Limb (tissue), 2 donors: ENCODE measurements around the gene ANKRD13B.

Experiments
- DNase-seq, 2 donors: peaks; one replicate each; pipeline ENCODE4 v3.0.0-alpha.2; 2016; ENCODE audit errors: extremely low spot score in 2 of 2

The ANKRD13B gene

GRCh38 chr17:29568331-29569244 lies 24.3 kb upstream of the ANKRD13B start, which contains the start of gene TP53I13:
TSS of gene TP53I13 (plus strand) at chr17:29568701. CDS start at chr17:29568759, 58 bp downstream.
- DNase-seq = peak; percentile 90 to 92

- DNase-seq = peak in 1 of 2 donors; percentile 27
Measured at GRCh38 chr17:29569245-29569950, 23.5 kb upstream of the ANKRD13B start.

GRCh38 chr17:29570521-29570920 lies 22.4 kb upstream of the ANKRD13B start:
- DNase-seq = no peak

GRCh38 chr17:29571486-29571882 lies 21.4 kb upstream of the ANKRD13B start:
- no peak for DNase-seq

GRCh38 chr17:29571883-29572681 lies 20.9 kb upstream of the ANKRD13B start:
- peak in 1 of 2 donors; percentile 33 for DNase-seq

- peak in 1 of 2 donors; percentile 79 for DNase-seq
Measured at GRCh38 chr17:29572691-29573557, 20.0 kb upstream of the ANKRD13B start.

- DNase-seq = peak in 1 of 2 donors; percentile 37
Measured at GRCh38 chr17:29573558-29573869, 19.4 kb upstream of the ANKRD13B start.

- peak in 1 of 2 donors; percentile 29 for DNase-seq
Measured at GRCh38 chr17:29573871-29574731, 18.8 kb upstream of the ANKRD13B start.

GRCh38 chr17:29574732-29575510 lies 18.0 kb upstream of the ANKRD13B start:
- DNase-seq = peak in 1 of 2 donors; percentile 26

GRCh38 chr17:29575511-29576213 lies 17.3 kb upstream of the ANKRD13B start:
- DNase-seq = no peak

GRCh38 chr17:29576214-29577000 lies 16.5 kb upstream of the ANKRD13B start:
- peak in 1 of 2 donors; percentile 26 for DNase-seq

- DNase-seq = peak in 1 of 2 donors; percentile 24
Measured at GRCh38 chr17:29577001-29577370, 15.9 kb upstream of the ANKRD13B start.

GRCh38 chr17:29577385-29578211 lies 15.3 kb upstream of the ANKRD13B start:
- DNase-seq = peak in 1 of 2 donors; percentile 52

- DNase-seq = no peak
Measured at GRCh38 chr17:29578626-29579485, 14.1 kb upstream of the ANKRD13B start.
